OCI-LY7 (cell line): ENCODE measurements around the gene ENPP7. TPM values are rescaled to one million over a fixed set of nuclear protein-coding genes. Genes with fewer than 3 reads are reported as not detected.

Experiments
- BruUV-seq: library from RNA; stranded (reverse); fragments of 400-500 nt; replicated peaks from 2 replicates; lab custom pipeline; 2021; lab: Mats Ljungman, UMichigan
- CTCF ChIA-PET: fragments of 300-600 bp; sonication (Branson Sonifier 250); formaldehyde crosslinking; loops from one replicate; lab custom pipeline; 2022; ENCODE audit warnings: antibody characterized with exemption; ENCODE audit not compliant: unreplicated experiment; lab: Charles Lee
- POLR2A ChIA-PET: fragments of 300-600 bp; sonication (Branson Sonifier 250); formaldehyde crosslinking; loops from one replicate; lab custom pipeline; 2022; ENCODE audit warnings: antibody characterized with exemption; lab: Charles Lee
- DNase-seq: peaks from one replicate; pipeline ENCODE4 v3.0.0-alpha.2; 2015; ENCODE audit warnings: low spot score
- H2AFZ ChIP-seq: fragments of 200-600 bp; sonication (generic), shearing (Covaris generic); 2 replicates; pipeline ENCODE4 v1.6.1; 2014; ENCODE audit warnings: mild to moderate bottlenecking, antibody characterized with exemption, low read length, moderate library complexity
- H3K27ac ChIP-seq: fragments of 200-600 bp; sonication (generic); 2 replicates; pipeline ENCODE4 v1.5.1; 2014; ENCODE audit warnings: mixed run types, low read depth, mild to moderate bottlenecking, moderate library complexity, low read length, inconsistent platforms; ENCODE audit not compliant: poor library complexity, severe bottlenecking
- H3K36me3 ChIP-seq: fragments of 200-600 bp; sonication (generic); 2 replicates; pipeline ENCODE4 v1.6.1; 2014; ENCODE audit warnings: mild to moderate bottlenecking, antibody characterized with exemption, low read length, moderate library complexity, mixed read lengths; ENCODE audit not compliant: insufficient read depth
- H3K4me1 ChIP-seq: fragments of 200-600 bp; sonication (generic); 2 replicates; pipeline ENCODE4 v1.5.1; 2014; ENCODE audit warnings: mild to moderate bottlenecking, low read length; ENCODE audit not compliant: insufficient read depth, poor library complexity, severe bottlenecking
- H3K4me2 ChIP-seq: fragments of 200-600 bp; sonication (generic); 2 replicates; pipeline ENCODE4 v1.6.1; 2014; ENCODE audit warnings: mild to moderate bottlenecking, low read length
- H3K4me3 ChIP-seq: fragments of 200-600 bp; sonication (generic); 2 replicates; pipeline ENCODE4 v1.5.1; 2014; ENCODE audit warnings: mild to moderate bottlenecking, low read depth, low read length; ENCODE audit not compliant: poor library complexity, severe bottlenecking
- H3K79me2 ChIP-seq: fragments of 200-600 bp; sonication (generic); 2 replicates; pipeline ENCODE4 v1.6.1; 2016; ENCODE audit warnings: low read depth, mild to moderate bottlenecking, low read length, moderate library complexity, mixed read lengths; ENCODE audit not compliant: insufficient read depth
- H3K9me2 ChIP-seq: fragments of 200-600 bp; sonication (generic); 2 replicates; pipeline ENCODE4 v1.6.1; 2016; ENCODE audit warnings: mild to moderate bottlenecking, low read length, mixed read lengths; ENCODE audit not compliant: insufficient read depth
- H3K9me3 ChIP-seq: fragments of 200-600 bp; sonication (generic); 2 replicates; pipeline ENCODE4 v1.6.1; 2014; ENCODE audit warnings: mild to moderate bottlenecking, mixed run types, low read length, mixed read lengths
- H4K20me1 ChIP-seq: fragments of 200-600 bp; sonication (generic); 2 replicates; pipeline ENCODE4 v1.6.1; 2014; ENCODE audit warnings: mild to moderate bottlenecking, antibody characterized with exemption, low read length, moderate library complexity, mixed read lengths; ENCODE audit not compliant: insufficient read depth
- EZH2phosphoT487 ChIP-seq: fragments of 200-600 bp; sonication (generic); IDR thresholded peaks from 2 replicates; pipeline ENCODE4 v1.6.1; 2018; ENCODE audit warnings: low read depth, borderline replicate concordance, mild to moderate bottlenecking, mixed run types, antibody characterized with exemption, low read length, moderate library complexity, mixed read lengths
- intact Hi-C: fragments of 100-400 bp; cut with micrococcal nuclease; formaldehyde crosslinking; loops from one replicate; pipeline ENCODE4 v1.10.0; 2022; ENCODE audit not compliant: unreplicated experiment
- total RNA-seq, 2 experiments: library from RNA; depleted of rRNA in 1 of 2; stranded (reverse); fragments of >200 nt in 1 of 2; shearing (Covaris generic) in 1 of 2; gene quantifications; 2 replicates each; pipeline ENCODE4 v1.2.3, GENCODE V29; 2014 to 2022
- TF ChIP-seq, protein P1 (sequence below): fragments of 200-600 bp; sonication (generic); conservative IDR thresholded peaks from 2 replicates; pipeline ENCODE4 v1.5.1; 2014; ENCODE audit warnings: mild to moderate bottlenecking, antibody characterized with exemption, low read length, moderate library complexity, mixed read lengths

Gene ENPP7
- total RNA-seq, 2 experiments from 2014 or later, result 0.28 to 0.42 TPM

DNA sequence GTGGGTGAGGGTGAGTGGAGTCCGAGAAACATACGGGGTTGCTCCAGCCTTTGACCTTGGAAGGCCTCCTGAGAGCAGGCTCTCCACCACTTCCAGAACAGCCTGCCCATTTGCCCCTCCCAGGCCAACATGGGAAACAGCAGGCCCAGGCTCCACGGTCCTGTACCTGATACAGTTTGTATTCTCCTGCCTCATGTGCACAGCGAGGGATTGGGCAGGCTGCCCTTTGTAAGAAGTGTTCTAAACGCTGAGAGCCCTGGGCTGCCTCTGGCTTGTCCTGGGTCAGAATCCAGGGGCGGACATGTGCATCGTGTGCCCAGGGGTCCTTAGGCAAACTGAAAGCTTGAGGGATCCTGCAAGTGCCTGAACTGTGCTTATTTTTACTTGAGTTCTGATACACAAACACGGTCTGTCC lies 43.8 kb downstream of the ENPP7 start:
- Histone ChIP-seq H3K9me2 (no peaks in the 10 kb centered on the region), H3K4me2 (no peak overlapping the region), H4K20me1 (peaks cover 7% of the 10 kb centered on the region; the same call in 1 of the 2 replicates), H3K27ac (no peak overlapping the region), H3K4me1 (peaks cover 19% of the 10 kb centered on the region), H3K4me3 (no peak overlapping the region), H3K9me3 (no peaks in the 10 kb centered on the region), H3K36me3 (peaks cover under 1% of the 10 kb centered on the region; the same call in 1 of the 2 replicates), H3K79me2 (no peaks in the 10 kb centered on the region), H2AFZ (no peak overlapping the region)
- no TSS peak for BruUV-seq
- DNase-seq, result no peak
- ChIA-PET POLR2A (no interaction called here), CTCF (no interaction called here)
- intact Hi-C loops, result no loop called here
- TF ChIP-seq EZH2phosphoT487, result no peak
- TF ChIP-seq, protein P1, sequence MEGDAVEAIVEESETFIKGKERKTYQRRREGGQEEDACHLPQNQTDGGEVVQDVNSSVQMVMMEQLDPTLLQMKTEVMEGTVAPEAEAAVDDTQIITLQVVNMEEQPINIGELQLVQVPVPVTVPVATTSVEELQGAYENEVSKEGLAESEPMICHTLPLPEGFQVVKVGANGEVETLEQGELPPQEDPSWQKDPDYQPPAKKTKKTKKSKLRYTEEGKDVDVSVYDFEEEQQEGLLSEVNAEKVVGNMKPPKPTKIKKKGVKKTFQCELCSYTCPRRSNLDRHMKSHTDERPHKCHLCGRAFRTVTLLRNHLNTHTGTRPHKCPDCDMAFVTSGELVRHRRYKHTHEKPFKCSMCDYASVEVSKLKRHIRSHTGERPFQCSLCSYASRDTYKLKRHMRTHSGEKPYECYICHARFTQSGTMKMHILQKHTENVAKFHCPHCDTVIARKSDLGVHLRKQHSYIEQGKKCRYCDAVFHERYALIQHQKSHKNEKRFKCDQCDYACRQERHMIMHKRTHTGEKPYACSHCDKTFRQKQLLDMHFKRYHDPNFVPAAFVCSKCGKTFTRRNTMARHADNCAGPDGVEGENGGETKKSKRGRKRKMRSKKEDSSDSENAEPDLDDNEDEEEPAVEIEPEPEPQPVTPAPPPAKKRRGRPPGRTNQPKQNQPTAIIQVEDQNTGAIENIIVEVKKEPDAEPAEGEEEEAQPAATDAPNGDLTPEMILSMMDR, result no peak

DNA sequence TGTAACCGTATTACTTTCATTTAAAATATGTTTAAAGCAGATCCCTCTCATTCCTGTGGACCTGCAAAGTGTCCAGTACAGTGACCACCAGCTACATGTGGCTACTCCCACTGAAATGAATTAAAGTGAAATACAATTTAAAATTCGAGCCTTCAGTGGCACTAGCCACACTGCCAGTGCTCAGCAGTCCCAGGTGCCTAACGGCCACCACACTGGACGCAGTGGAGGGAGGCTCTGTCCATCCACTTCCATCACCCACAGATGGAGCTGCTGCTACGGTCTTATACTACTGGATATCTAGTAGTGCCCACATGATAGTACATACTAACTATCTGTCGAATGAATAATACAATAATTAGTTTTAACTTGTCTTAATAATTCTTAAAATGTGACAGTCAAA lies 44.9 kb downstream of the ENPP7 start:
- H3K9me2 ChIP-seq, result no peaks in the 10 kb centered on the region
- no peak overlapping the region for H2AFZ ChIP-seq
- CTCF ChIA-PET, result no interaction called here
- POLR2A ChIA-PET, result interaction anchor here (0.6 kb wide), 1 partner anchor 27 kb away, joined by 4 read pairs; no protein-coding TSS in a partner anchor
- BruUV-seq, result no TSS peak
- H3K27ac ChIP-seq, result no peak overlapping the region
- peaks cover 8% of the 10 kb centered on the region for H3K36me3 ChIP-seq
- H3K4me1 ChIP-seq, result peaks cover 22% of the 10 kb centered on the region
- H3K79me2 ChIP-seq, result no peaks in the 10 kb centered on the region
- H3K4me2 ChIP-seq, result no peak overlapping the region
- TF ChIP-seq EZH2phosphoT487, result no peak
- TF ChIP-seq, protein P1, result no peak
- H3K4me3 ChIP-seq, result no peak overlapping the region
- intact Hi-C loops, result loop anchor here (5.0 kb wide), 1 partner anchor 33 kb away; no protein-coding TSS in a partner anchor
- peaks cover 10% of the 10 kb centered on the region; the same call in 1 of the 2 replicates for H4K20me1 ChIP-seq
- H3K9me3 ChIP-seq, result no peaks in the 10 kb centered on the region
- DNase-seq, result no peak

DNA sequence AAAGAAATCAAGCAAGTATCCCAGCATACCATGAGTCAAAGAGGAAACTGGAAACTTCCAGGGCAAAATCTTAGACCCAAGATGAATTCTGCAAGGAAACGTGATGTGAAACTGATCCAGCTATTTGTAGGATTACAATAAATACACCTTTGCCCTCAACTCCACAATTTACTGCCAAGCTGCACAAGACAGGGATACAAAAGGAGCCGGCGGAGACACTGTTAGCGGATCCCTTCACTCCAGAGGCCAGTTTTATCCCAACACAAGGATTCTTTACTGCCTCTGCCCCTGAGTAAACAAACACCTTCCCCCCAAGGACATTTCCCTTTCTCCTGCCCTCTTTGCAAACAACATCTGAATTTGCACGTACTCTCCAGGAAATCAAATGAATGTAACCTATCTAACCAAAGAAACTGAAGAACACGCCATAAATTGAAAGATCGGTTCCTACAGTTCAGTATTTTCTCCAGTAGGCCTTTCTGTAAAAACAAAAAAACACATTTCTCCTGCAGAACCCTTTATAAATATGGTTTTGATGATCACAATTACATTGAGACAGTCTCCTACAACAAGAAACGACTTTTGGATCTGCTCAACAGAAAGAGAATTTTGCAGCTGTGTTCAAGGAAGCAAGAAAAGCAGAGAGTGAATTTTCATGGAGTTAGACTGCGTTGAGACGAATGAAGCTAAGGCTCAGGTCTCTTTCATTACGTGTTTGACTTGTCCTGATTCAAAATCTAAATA lies 45.8 kb downstream of the ENPP7 start:
- peaks cover 10% of the 10 kb centered on the region for H3K36me3 ChIP-seq
- H3K79me2 ChIP-seq, result no peaks in the 10 kb centered on the region
- peaks cover 30% of the 10 kb centered on the region for H3K4me1 ChIP-seq
- TF ChIP-seq EZH2phosphoT487, result no peak
- TF ChIP-seq, protein P1, result no peak
- peaks cover 10% of the 10 kb centered on the region; the same call in 1 of the 2 replicates for H4K20me1 ChIP-seq
- H3K4me2 ChIP-seq, result peak overlapping the region; percentile 81
- ChIA-PET POLR2A (interaction anchor here (0.7 kb wide), 1 partner anchor 19 kb away, joined by 3 read pairs; no protein-coding TSS in a partner anchor), CTCF (no interaction called here)
- no peaks in the 10 kb centered on the region for H3K9me3 ChIP-seq
- H3K4me3 ChIP-seq, result peak overlapping the region; percentile 64
- BruUV-seq, result no TSS peak
- no peak overlapping the region for H3K27ac ChIP-seq
- DNase-seq, result no peak
- H3K9me2 ChIP-seq, result no peaks in the 10 kb centered on the region
- no peak overlapping the region; the same call in 1 of the 2 replicates for H2AFZ ChIP-seq
- intact Hi-C loops, result loop anchor here (5.0 kb wide), 1 partner anchor 34 kb away; no protein-coding TSS in a partner anchor
